Skeletal muscle tissue (tissue), 4 donors: ENCODE data around the gene ISG20L2. TPM values are rescaled to one million over a fixed set of nuclear protein-coding genes. Genes with fewer than 3 reads are reported as not detected.

ENCODE experiments used
- H3K27ac ChIP-seq: one replicate; pipeline ENCODE4 v1.7.0; 2013; ENCODE audit warnings: mild to moderate bottlenecking, low read depth, low read length, inconsistent platforms
- H3K27me3 ChIP-seq, 3 donors: one replicate each; pipeline ENCODE4 v1.7.0; 2013; ENCODE audit warnings: low read length in 3 of 3; ENCODE audit not compliant: control insufficient read depth in 3 of 3, insufficient read depth in 3 of 3
- H3K36me3 ChIP-seq, 3 donors: one replicate each; pipeline ENCODE4 v1.7.0; 2013; ENCODE audit warnings: low read length in 3 of 3; ENCODE audit not compliant: control insufficient read depth in 3 of 3, insufficient read depth in 3 of 3
- H3K4me1 ChIP-seq, 3 donors: one replicate each; pipeline ENCODE4 v1.7.0; 2013; ENCODE audit warnings: low read length in 3 of 3, mild to moderate bottlenecking in 3 of 3; ENCODE audit not compliant: control insufficient read depth in 3 of 3, insufficient read depth in 3 of 3
- H3K4me3 ChIP-seq, 3 donors: one replicate each; pipeline ENCODE4 v1.7.0; 2013; ENCODE audit warnings: low read length in 3 of 3
- H3K9ac ChIP-seq, 3 donors: one replicate each; pipeline ENCODE4 v1.7.0; 2013; ENCODE audit warnings: low read length in 3 of 3, mild to moderate bottlenecking in 3 of 3, moderate library complexity in 2 of 3, low read depth in 1 of 3
- H3K9me3 ChIP-seq, 3 donors: one replicate each; pipeline ENCODE4 v1.7.0; 2013; ENCODE audit warnings: low read length in 3 of 3; ENCODE audit not compliant: control insufficient read depth in 3 of 3
- total RNA-seq: library from RNA; depleted of rRNA; stranded (reverse); fragments of >200 nt; gene quantifications from one replicate; pipeline ENCODE4 v1.2.3, GENCODE V29; 2014
- donor health status: Osteomylitis.

The ISG20L2 gene
- total RNA-seq, 1 donor from 2014 or later: 5.2 TPM

- H3K27ac ChIP-seq: no peak overlapping the region
- peaks cover 8 to 22% (median 21%) of the 10 kb centered on the region in 3 donors for H3K27me3 ChIP-seq
- H3K4me3 ChIP-seq: no peak overlapping the region
- H3K36me3 ChIP-seq: no peaks in the 10 kb centered on the region
- peaks cover 17 to 35% (median 22%) of the 10 kb centered on the region in 3 donors for H3K4me1 ChIP-seq
- no peaks in the 10 kb centered on the region for H3K9me3 ChIP-seq
- H3K9ac ChIP-seq: no peak overlapping the region
These were observed 35.4 kb downstream of the ISG20L2 start for GRCh38 chr1:156692925-156693847.

GRCh38 chr1:156692441-156692924 lies 36.1 kb downstream of the ISG20L2 start:
- no peaks in the 10 kb centered on the region for H3K36me3 ChIP-seq
- H3K4me1 ChIP-seq: peaks cover 17 to 35% (median 22%) of the 10 kb centered on the region in 3 donors
- H3K9me3 ChIP-seq: no peaks in the 10 kb centered on the region
- no peak overlapping the region for H3K4me3 ChIP-seq
- H3K27me3 ChIP-seq: peaks cover 8 to 22% (median 21%) of the 10 kb centered on the region in 3 donors
- no peak overlapping the region for H3K9ac ChIP-seq
- H3K27ac ChIP-seq: no peak overlapping the region

- Histone ChIP-seq H3K27me3 (peaks cover 8 to 22% (median 21%) of the 10 kb centered on the region in 3 donors), H3K4me1 (peaks cover 17 to 35% (median 22%) of the 10 kb centered on the region in 3 donors), H3K9ac (no peak overlapping the region)
These were observed 36.7 kb downstream of the ISG20L2 start for GRCh38 chr1:156691665-156692440.

GRCh38 chr1:156691191-156691590 lies 37.4 kb downstream of the ISG20L2 start:
- H3K27ac ChIP-seq: no peak overlapping the region
- no peak overlapping the region for H3K9ac ChIP-seq
- no peak overlapping the region for H3K4me3 ChIP-seq
- H3K9me3 ChIP-seq: no peaks in the 10 kb centered on the region
- peaks cover 17 to 35% (median 22%) of the 10 kb centered on the region in 3 donors for H3K4me1 ChIP-seq
- no peaks in the 10 kb centered on the region for H3K36me3 ChIP-seq
- H3K27me3 ChIP-seq: peaks cover 8 to 22% (median 21%) of the 10 kb centered on the region in 3 donors

More at GRCh38 chr1:156691665-156692440, 36.7 kb downstream of the ISG20L2 start:
- H3K4me3 ChIP-seq: no peak overlapping the region
- H3K9me3 ChIP-seq: no peaks in the 10 kb centered on the region
- no peak overlapping the region for H3K27ac ChIP-seq
- no peaks in the 10 kb centered on the region for H3K36me3 ChIP-seq

DNA sequence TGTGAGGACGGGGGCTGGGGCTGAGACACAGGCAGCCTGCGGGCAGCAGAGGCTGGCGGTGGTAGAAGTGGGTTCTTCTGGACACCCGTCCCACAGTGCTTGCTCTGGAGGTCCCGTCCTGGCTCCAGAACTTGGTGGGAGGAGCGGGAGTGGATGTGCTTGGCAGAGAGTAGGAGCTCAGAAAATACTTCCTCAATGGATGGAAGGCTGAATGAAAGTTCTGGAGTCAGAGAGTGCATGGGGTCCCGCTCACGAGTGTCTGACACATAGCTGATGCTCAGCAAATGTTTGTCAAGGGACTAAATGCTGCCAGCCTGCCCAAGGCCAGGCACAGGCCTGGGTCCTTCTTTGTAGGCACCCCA lies 37.9 kb downstream of the ISG20L2 start:
- Histone ChIP-seq H3K27me3 (peaks cover 8 to 22% (median 21%) of the 10 kb centered on the region in 3 donors), H3K27ac (no peak overlapping the region), H3K9ac (peak overlapping the region in 1 of 3 donors; percentile 70), H3K9me3 (no peaks in the 10 kb centered on the region), H3K36me3 (no peaks in the 10 kb centered on the region), H3K4me3 (no peak overlapping the region), H3K4me1 (peaks cover 17 to 35% (median 22%) of the 10 kb centered on the region in 3 donors)

- no peaks in the 10 kb centered on the region for H3K36me3 ChIP-seq
- H3K4me1 ChIP-seq: peaks cover 17 to 35% (median 22%) of the 10 kb centered on the region in 3 donors
- H3K4me3 ChIP-seq: peak overlapping the region in 2 of 3 donors; percentile 66 to 73
- peak overlapping the region in 2 of 3 donors; percentile 56 to 70 for H3K9ac ChIP-seq
- peaks cover 8 to 22% (median 21%) of the 10 kb centered on the region in 3 donors for H3K27me3 ChIP-seq
- peak overlapping the region; percentile 25 for H3K27ac ChIP-seq
- no peaks in the 10 kb centered on the region for H3K9me3 ChIP-seq
These were observed 38.5 kb downstream of the ISG20L2 start for GRCh38 chr1:156689953-156690674.

DNA sequence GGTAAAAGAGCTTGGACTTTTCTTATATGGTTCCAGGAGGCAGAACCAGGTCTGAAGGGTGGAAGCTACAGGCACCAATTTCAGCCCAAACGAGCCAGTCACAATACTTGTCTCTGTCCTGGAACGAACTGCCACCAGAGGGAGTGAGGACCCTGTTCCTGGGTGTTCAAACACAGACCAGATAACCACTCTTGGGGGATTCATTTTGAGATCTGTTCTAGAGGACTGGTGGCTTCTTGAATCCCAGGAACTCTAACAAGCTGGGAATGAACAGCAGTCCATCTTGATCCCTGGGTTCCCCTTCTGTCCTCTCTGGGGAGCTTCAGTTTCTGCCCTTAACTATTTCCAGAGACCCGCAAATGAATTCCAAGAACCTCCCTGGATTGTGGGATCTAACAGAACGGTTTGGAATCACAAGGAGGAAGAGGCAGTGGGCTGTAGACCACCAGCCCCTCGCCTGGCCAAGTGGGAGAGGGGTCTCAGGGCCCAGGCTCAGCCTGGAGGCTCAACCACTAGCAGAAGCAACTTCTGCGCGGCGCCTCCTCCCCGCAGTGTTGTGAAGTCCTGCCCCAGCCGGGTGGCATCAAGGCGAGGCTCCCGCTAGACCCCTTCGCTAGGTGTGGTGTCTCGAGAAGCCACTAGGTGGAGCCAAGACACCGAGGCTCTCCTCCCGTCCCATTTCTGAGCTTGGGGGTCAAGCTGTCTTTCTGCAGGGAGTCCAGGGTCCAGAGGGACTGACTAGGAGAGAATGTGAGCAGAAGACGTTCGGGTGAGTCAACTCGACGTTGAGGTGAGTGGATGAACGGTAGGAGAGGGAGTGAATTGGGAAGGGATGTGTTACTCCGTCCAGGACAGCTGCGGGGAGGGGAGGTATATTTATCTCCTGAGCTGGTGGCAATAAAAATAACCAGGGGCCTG lies 39.3 kb downstream of the ISG20L2 start:
- Histone ChIP-seq H3K9me3 (no peaks in the 10 kb centered on the region), H3K4me1 (peaks cover 17 to 35% (median 22%) of the 10 kb centered on the region in 3 donors), H3K9ac (peak overlapping the region; percentile 30 to 70 (median 56)), H3K27me3 (peaks cover 8 to 25% (median 24%) of the 10 kb centered on the region in 3 donors), H3K4me3 (peak overlapping the region; percentile 57 to 73 (median 66)), H3K27ac (peak overlapping the region; percentile 25), H3K36me3 (no peaks in the 10 kb centered on the region)

- H3K4me3 ChIP-seq: no peak overlapping the region
- no peaks in the 10 kb centered on the region for H3K36me3 ChIP-seq
- no peaks in the 10 kb centered on the region for H3K9me3 ChIP-seq
- H3K27me3 ChIP-seq: peaks cover 0 to 10% (median 9%) of the 10 kb centered on the region in 3 donors
- no peak overlapping the region for H3K9ac ChIP-seq
- peaks cover 4 to 6% (median 4%) of the 10 kb centered on the region in 3 donors for H3K4me1 ChIP-seq
- no peak overlapping the region for H3K27ac ChIP-seq
These were observed 44.3 kb downstream of the ISG20L2 start for GRCh38 chr1:156684227-156684782.
